Lung (tissue), 12 donors: ENCODE measurements around the gene KIF3B. TPM values are rescaled to one million over a fixed set of nuclear protein-coding genes. Genes with fewer than 3 reads are reported as not detected.

Experiments
- ATAC-seq: fragments of 200-7000 bp; cut with Tn5 transposase; one replicate; pipeline ENCODE4 v1.9.1; 2020; ENCODE audit warnings: moderate number of reproducible peaks; ENCODE audit not compliant: insufficient read depth, low FRiP score
- DNase-seq, 3 donors: peaks; one replicate each; pipeline ENCODE4 v3.0.0-alpha.2; 2013 to 2017
- H3K27ac ChIP-seq, 2 donors: one replicate each; pipeline ENCODE4 v1.5.1; 2013; ENCODE audit warnings: mild to moderate bottlenecking in 2 of 2, moderate library complexity in 2 of 2, control low read depth in 1 of 2, inconsistent platforms in 1 of 2, low read depth in 1 of 2, low read length in 1 of 2
- H3K27me3 ChIP-seq, 3 donors: one replicate each; pipeline ENCODE4 v1.5.1; 2013; ENCODE audit warnings: low read length in 2 of 3; ENCODE audit not compliant: control insufficient read depth in 3 of 3, insufficient read depth in 3 of 3
- H3K36me3 ChIP-seq, 4 donors: one replicate each; pipeline ENCODE4 v1.5.1; 2013; ENCODE audit warnings: low read length in 4 of 4, mild to moderate bottlenecking in 1 of 4, moderate library complexity in 1 of 4; ENCODE audit not compliant: control insufficient read depth in 4 of 4, insufficient read depth in 4 of 4
- H3K4me1 ChIP-seq, 5 donors: one replicate each; pipeline ENCODE4 v1.5.1; 2013; ENCODE audit warnings: low read length in 5 of 5, mild to moderate bottlenecking in 2 of 5, moderate library complexity in 1 of 5; ENCODE audit not compliant: control insufficient read depth in 5 of 5, insufficient read depth in 5 of 5
- H3K4me3 ChIP-seq: one replicate; pipeline ENCODE4 v1.5.1; 2013; ENCODE audit warnings: mild to moderate bottlenecking, control low read depth, moderate library complexity
- H3K9ac ChIP-seq, 2 donors: one replicate each; pipeline ENCODE4 v1.5.1; 2013; ENCODE audit warnings: low read length in 2 of 2, control low read depth in 1 of 2; ENCODE audit not compliant: insufficient read depth in 1 of 2
- H3K9me3 ChIP-seq, 4 donors: one replicate each; pipeline ENCODE4 v1.5.1; 2013; ENCODE audit warnings: low read length in 3 of 4, mild to moderate bottlenecking in 1 of 4, moderate library complexity in 1 of 4; ENCODE audit not compliant: control insufficient read depth in 4 of 4, insufficient read depth in 3 of 4
- CTCF ChIP-seq: IDR thresholded peaks from 2 replicates; pipeline ENCODE4 v1.5.1; 2012; ENCODE audit warnings: mild to moderate bottlenecking; ENCODE audit errors: control extremely low read depth, extremely low read depth
- WGBS, 2 donors: extraction: QIAGEN DNeasy Blood & Tissue Kit; methylation state at CpG; one replicate each; pipeline ENCODE4 v1.1.7; 2013; 5-methylcytosine and 5-hydroxymethylcytosine counted together
- polyA plus RNA-seq, 2 donors: library from polyadenylated mRNA; stranded (reverse); fragments of 200-250 nt; gene quantifications; one replicate each; pipeline ENCODE4 v1.2.1, GENCODE V29; 2013
- total RNA-seq, 2 donors: library from RNA; depleted of rRNA in 1 of 2; stranded (reverse); fragments of >200 nt in 1 of 2; gene quantifications; one replicate each; pipeline ENCODE4 v1.2.1, GENCODE V29; 2014 to 2021
- donor health status: control.
- donor health status: control.
- donor health status: Bipolar disorder and iron deficiency.
- donor health status: healthy.
- donor health status: DM: yes; HTN: yes; CAD: no.

KIF3B gene
- total and polyA plus RNA-seq, 4 donors, result 8.5 to 35.3 (median 23.2) TPM

DNA sequence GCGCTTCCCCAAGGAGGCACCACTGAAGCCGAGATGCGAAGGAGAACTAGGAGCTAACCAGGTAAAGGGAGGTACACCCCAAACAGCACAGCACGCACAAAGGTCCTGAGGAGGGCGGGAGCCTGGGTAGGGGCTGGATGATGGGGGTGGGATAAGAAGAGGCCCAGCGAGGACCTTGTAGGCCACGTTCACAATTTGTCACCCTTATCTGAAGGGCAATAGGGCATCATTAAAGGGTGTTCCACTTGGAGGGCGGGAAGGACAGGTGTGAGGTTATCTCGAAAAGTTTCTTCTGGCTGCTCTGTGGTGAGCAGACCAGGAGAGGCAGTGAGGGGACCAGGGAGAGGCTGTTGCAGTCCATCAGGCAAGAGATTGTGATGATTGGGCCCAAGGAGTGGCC is 44.2 kb upstream of the KIF3B start:
- no peaks in the 10 kb centered on the region for H3K4me1 ChIP-seq
- H3K36me3 ChIP-seq, result peaks cover 3 to 44% (median 23%) of the 10 kb centered on the region in 4 donors
- H3K9me3 ChIP-seq, result no peaks in the 10 kb centered on the region
- H3K27ac ChIP-seq, result no peak overlapping the region
- TF ChIP-seq CTCF, result no peak
- H3K9ac ChIP-seq, result no peak overlapping the region
- no peak overlapping the region for H3K4me3 ChIP-seq
- WGBS, 2 donors, result 95 to 96% methylated on average over 9 of the region's 9 CpGs
- DNase-seq, result no peak
- H3K27me3 ChIP-seq, result no peaks in the 10 kb centered on the region
- no peak for ATAC-seq

GRCh38 chr20:32234135-32234808 is 43.2 kb upstream of the KIF3B start:
- no peak overlapping the region for H3K4me3 ChIP-seq
- no peak overlapping the region for H3K9ac ChIP-seq
- DNase-seq (no peak), ATAC-seq (no peak)
- peaks cover 3 to 41% (median 22%) of the 10 kb centered on the region in 4 donors for H3K36me3 ChIP-seq
- no peak for TF ChIP-seq CTCF
- 81 to 91% methylated on average over 13 of the region's 13 CpGs for WGBS, 2 donors
- no peaks in the 10 kb centered on the region for H3K27me3 ChIP-seq
- H3K9me3 ChIP-seq, result no peaks in the 10 kb centered on the region
- no peak overlapping the region for H3K27ac ChIP-seq
- H3K4me1 ChIP-seq, result no peaks in the 10 kb centered on the region

DNA sequence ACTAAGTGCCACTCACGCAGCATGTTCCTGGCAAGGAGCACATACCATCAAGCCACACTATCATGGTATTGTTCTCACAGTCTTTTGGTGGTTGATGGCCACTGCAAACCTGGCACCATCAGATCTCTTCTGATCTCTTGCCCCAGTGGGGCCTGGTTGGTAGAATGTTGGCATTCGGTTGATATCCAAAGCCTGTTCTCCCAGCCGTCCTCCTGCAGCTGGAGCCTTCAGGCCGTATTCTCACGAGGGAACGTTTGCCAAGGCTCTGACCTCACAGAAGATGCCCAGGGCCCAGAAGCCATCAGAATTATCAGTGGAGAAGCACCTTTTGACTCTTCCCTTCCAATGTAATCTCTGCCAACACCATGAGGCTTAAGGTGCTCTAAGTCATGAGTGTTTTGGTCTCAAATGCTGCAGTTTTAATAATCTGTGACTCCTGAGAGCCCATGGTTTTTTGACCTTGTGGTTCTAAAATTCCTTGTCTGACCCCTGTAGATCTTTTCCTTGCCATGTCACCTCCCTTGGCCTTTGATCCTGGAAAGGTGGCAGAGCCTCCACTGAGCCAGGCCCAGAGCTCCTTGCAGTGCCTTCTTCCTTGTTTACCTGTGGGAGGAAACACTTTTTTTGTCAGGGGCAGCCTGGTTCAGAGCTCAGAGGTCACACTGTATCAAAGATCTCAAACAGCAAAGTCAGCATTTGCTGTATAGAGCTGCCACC is 42.0 kb upstream of the KIF3B start:
- Histone ChIP-seq H3K36me3 (peaks cover 3 to 36% (median 21%) of the 10 kb centered on the region in 4 donors), H3K4me3 (no peak overlapping the region), H3K27me3 (no peaks in the 10 kb centered on the region), H3K9me3 (no peaks in the 10 kb centered on the region), H3K4me1 (no peaks in the 10 kb centered on the region), H3K27ac (no peak overlapping the region), H3K9ac (no peak overlapping the region)
- TF ChIP-seq CTCF, result no peak
- no peak for ATAC-seq
- DNase-seq, result no peak
- WGBS, 2 donors, result 88 to 94% methylated on average over 6 of the region's 6 CpGs
